HG02642 (cell line): ENCODE results near the gene LRRC75B.
A peak's percentile ranks its signal among the peaks of the same experiment; 100 is the strongest.
"Not testable (repeated sequence)": the region's sequence is repeated elsewhere in the genome, so short reads cannot be mapped to it uniquely, and the experiment has no call there.

Source experiments
- ATAC-seq: cut with Tn5 transposase; IDR thresholded peaks from one replicate; pipeline ENCODE4 v1.9.1; 2021; ENCODE audit warnings: mild to moderate bottlenecking; ENCODE audit not compliant: unreplicated experiment, poor library complexity

The LRRC75B gene

GRCh38 chr22:24555165-24556039, 37.5 kb downstream of the LRRC75B start, which contains the start of gene SNRPD3:
Gene SNRPD3 (plus strand): TSS chr22:24555999. CDS start chr22:24557675, 1,676 bp downstream.
- ATAC-seq, result peak; percentile 77

DNA sequence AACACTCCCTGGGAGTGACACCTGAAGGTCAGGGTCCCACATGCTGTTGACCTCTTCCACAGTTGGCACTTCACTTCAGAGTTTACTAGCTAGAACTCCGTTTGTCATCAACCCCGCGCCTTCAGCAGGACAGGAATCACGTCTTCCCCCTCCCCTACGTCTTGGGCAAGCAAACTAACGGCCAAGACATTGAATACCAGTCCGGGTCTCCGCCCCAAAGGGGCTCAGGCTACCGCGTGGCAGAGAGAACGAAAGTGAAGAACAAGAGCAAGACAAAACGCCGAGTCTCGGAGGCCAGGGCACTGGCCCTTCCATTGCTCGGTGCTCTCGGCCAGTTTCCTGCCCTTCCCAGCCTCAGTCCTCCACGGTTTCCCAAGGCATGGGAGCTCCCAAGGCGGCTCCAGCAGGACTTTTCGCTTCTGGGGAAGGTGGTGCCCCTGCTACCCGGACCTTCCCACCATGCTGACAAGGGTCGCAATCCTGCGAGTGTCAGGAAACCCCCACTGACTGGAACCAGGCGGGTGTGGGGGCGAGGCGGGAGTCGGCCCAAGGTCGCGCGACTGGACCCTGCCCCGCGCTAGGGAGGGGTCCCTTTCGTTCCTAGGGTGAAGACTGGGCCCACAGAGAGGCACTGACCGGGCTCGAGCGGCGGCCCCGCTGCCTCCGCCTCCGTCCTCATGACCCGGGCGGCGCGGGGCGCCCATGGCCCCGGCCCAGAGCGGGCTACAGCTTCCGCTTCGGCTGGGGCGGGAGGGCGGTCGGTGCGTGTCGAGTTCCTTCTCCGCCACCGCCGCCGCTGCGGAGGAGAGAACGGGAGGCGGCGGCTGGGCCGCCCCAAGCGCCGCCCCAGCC, 38.3 kb downstream of the LRRC75B start, which contains the start of gene GUCD1:
TSS of gene GUCD1 (minus strand) at position 826 of the 852 bp plus-strand sequence. CDS start at position 679, 147 bp downstream.
- peak; percentile 8 for ATAC-seq

DNA sequence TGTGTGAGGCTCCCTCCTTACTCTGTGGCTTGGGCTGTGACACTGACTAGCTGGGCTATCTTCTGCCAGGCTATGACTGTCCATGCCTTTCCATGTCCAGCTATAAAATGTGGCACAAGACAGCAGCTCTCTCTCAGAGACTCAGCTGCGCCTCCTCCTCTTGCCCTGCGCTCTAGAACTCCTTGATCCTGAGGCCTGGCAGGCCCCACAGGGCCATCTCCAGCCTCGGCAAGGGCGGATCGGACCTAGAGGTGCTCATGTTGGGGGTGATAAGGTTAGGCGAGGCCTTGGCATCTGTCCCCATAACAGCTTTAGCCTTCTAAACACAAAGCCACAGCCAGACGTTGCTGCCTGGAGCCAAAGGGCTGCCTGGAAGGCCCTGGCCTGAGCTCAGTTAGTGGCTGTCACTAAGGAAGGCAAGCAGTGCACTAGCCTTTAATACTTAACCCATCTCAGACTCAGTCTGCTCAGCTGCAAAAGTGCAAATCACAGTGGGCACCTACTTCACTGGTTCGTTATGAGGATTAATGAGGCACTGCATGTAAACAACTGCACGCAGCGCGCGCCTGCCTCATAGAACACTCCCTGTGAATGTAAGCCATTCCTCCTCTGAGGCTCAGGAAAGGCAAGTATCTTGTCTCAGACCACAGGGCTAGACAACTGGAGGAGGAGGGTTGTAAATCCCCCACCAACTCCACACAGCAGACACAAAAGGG, 39.1 kb downstream of the LRRC75B start:
- ATAC-seq, result no peak

- not testable (repeated sequence) for ATAC-seq
Measured at GRCh38 chr22:24552503-24553286, 40.2 kb downstream of the LRRC75B start.

GRCh38 chr22:24550902-24551435, 41.9 kb downstream of the LRRC75B start:
- ATAC-seq, result no peak

DNA sequence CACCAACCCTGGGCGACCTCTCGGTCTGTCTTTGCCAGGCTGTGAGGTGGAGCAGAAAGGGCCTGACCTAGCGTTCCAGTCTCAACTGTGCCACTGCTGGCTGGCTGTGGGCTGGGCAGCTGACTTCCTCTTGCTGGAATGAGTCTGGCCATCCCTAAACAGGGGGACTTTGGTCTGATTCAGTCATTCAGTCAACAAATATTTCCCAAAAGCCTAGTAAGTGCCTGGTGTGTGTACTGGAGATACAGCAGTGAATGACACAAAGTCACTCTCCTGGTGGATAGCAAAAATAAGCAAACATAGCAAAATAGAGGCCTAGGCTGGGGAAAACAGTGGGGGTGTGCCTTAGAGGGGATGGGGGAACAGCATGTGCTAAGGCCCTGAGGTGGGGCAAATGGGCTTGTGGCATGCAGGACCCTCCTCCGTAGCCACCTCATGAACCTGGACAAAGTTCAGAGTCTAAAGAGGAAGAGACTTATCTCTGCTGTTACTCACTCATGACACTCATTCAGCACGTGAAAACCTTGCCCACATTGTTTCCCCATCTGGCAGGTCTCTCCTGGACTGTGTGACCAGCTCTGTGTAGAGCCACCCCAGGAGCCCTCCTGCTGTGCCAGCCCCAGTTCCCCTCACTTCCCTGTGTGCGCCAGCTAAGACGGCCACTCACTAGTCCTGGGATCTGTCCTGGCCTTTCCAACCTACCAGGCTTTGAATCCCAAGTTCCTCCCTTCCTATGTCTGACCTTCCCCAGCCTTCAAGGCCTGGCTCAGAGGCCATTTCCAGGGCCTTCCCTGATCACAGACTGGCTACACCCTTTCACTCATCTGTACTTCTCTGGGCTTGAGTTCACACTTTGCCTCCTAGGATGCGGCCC, 42.6 kb downstream of the LRRC75B start:
- no peak for ATAC-seq

DNA sequence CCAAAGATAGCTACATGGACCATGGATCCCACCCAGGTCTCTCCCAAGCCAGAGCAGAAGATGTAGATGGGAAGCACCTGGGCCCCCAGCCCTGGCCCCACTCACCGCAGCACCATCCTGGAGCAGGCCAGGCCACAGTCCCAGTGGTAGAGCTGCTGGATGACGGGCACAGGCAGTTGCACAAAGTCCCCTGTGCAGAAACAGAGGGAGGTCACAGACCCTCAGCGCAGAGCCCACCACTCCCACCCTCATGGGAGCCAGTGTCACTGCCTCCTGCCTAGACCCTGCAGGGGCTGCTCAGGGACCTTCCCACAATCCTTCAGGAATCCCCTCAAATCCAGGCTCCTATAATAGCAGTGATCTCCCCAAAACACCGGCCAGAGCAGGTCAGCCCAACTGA, 44.1 kb downstream of the LRRC75B start:
- ATAC-seq, result no peak

GRCh38 chr22:24543679-24544243, 49.1 kb downstream of the LRRC75B start:
- ATAC-seq, result no peak

DNA sequence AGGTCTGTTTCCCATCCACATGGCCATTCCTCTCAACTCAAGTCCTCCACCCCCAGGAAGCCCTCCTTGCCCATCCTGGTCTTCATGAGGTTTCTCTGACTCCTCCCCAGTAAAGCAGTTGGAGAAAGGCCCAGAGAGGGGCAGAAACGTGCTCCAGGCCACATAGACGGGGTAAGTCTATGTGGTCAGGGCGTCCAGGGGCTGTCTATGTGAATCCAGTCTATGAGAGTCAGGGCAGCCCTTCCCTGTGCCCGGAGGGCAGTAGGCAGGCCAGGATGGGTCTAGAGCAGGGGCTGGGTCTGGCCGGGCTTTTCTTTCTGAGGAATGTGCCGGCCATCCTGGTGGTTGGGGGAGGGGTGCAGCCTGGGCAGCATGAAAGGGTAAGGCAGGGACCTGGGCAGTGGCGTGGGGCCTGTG, 49.7 kb downstream of the LRRC75B start:
- ATAC-seq, result no peak

- no peak for ATAC-seq
Measured at GRCh38 chr22:24542641-24543040, 50.2 kb downstream of the LRRC75B start.

DNA sequence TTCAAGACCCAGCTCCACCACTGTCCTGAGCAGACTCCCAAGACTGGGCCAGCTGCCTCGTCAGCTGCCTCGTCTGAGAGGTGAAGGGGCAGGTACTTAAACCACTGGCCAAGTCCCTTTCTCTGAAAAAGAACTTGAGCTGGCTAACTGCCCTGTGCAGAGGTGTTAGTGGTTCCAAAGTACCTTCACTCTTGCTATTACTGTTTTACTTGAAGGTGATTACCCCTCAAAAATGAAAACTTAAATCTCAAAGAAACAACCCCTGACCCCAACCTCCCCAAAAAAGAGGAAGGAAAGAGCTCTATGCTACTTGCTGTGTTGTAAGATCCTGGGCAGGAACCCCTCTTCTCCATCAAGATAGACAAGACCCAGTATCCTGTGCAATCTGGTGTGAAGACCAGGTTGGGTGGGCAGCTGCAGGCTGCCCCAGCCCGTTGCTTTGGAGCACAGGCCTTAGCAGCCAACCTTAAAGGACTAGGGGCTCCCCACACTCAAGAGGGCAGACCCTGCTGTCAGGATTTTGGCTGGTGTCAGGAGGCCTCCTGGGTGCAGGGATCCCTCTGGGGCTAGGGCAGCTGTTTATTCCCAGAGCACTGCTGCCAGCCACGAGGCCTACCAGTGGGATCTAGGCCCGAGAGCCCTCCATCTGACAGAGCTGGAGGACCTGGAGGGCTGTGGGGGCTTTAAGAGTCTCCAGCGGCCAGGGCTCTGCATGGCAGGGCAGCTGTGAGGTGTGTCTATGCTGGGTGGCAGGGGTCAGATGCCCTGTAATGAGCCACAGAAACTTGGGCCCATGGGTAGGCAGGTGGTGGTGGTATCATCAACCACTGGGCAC, 51.0 kb downstream of the LRRC75B start:
- no peak for ATAC-seq

DNA sequence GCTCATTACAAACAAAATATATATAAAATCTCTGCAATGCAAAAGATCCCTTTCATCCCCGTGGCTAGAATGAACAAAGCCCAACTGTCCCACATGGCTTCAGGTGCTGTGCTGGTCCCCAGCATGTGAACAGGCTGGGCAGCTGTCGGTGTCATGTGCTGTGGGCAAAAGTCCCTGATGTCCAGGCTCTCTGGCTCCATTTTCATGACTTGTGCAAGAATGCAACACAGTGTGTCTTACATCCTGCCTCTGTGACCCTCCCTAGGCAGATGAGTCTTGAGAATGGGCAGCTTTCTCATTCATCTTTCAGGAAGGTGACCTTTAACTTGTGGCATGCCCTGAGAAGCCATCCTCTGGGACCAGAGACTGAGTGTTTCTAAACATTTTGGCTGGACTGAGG, 52.4 kb downstream of the LRRC75B start:
- ATAC-seq, result no peak

DNA sequence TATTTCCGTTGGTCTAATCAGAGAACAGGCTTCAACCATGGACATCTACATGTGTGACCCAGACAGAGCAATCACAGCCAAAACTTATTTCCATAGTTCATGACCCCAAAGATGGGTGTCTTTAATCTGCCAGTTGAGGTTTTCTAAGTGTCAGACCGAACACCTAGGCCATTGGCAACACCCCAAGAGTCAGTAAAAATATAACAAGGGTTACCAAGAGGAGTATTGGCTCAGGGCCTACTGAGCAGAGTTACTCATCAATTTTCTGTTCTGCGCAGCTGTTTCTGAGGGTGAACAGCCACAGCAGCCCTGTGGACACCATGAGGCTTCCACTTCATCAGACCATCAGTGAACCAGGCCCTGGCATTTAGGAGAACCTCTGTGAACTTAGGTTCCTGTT, 56.8 kb downstream of the LRRC75B start:
- ATAC-seq, result no peak
